ENCODE measurements around the gene ZAP70.

Gene ZAP70

GRCh38 chr2:97727296-97727695, 13.9 kb downstream of the ZAP70 start:
- H3K9ac ChIP-seq (ENCODE audit: low read depth, low read length): no peak overlapping the region
- no peak overlapping the region for H3K4me3 ChIP-seq (ENCODE audit: low read length)
- no peak overlapping the region for H3K27ac ChIP-seq (ENCODE audit: low read depth, low read length)
- H3K27me3 ChIP-seq (ENCODE audit: insufficient read depth, low read length): no peaks in the 10 kb centered on the region
- H3K9me3 ChIP-seq (ENCODE audit: insufficient read depth, low read depth, low read length): peaks cover 6% of the 10 kb centered on the region; the same call in 1 of the 2 replicates
- 92% methylated on average over 7 of the region's 7 CpGs for WGBS
- no peaks in the 10 kb centered on the region for H3K36me3 ChIP-seq (ENCODE audit: insufficient read depth, low read length)
- H3K4me1 ChIP-seq (ENCODE audit: insufficient read depth, low read length): no peaks in the 10 kb centered on the region

- H3K27ac ChIP-seq (ENCODE audit: low read depth, low read length): no peak overlapping the region
Observed at GRCh38 chr2:97728091-97728731, 14.8 kb downstream of the ZAP70 start.

GRCh38 chr2:97730245-97730644, 16.9 kb downstream of the ZAP70 start:
- Histone ChIP-seq H3K36me3 (ENCODE audit: insufficient read depth, low read length) (no peaks in the 10 kb centered on the region), H3K9ac (ENCODE audit: low read depth, low read length) (no peak overlapping the region), H3K27ac (ENCODE audit: low read depth, low read length) (no peak overlapping the region), H3K4me3 (ENCODE audit: low read length) (no peak overlapping the region), H3K27me3 (ENCODE audit: insufficient read depth, low read length) (no peaks in the 10 kb centered on the region), H3K9me3 (ENCODE audit: insufficient read depth, low read depth, low read length) (peaks cover 6% of the 10 kb centered on the region; the same call in 1 of the 2 replicates), H3K4me1 (ENCODE audit: insufficient read depth, low read length) (no peaks in the 10 kb centered on the region)
- WGBS: no CpG with 5 or more reads among the region's 1 CpG

More at GRCh38 chr2:97728091-97728731, 14.8 kb downstream of the ZAP70 start:
- no peaks in the 10 kb centered on the region for H3K36me3 ChIP-seq (ENCODE audit: insufficient read depth, low read length)
- 93% methylated on average over 12 of the region's 12 CpGs for whole genome bisulfite sequencing
- no peak overlapping the region for H3K9ac ChIP-seq (ENCODE audit: low read depth, low read length)
- H3K4me1 ChIP-seq (ENCODE audit: insufficient read depth, low read length): no peaks in the 10 kb centered on the region
- peaks cover 6% of the 10 kb centered on the region; the same call in 1 of the 2 replicates for H3K9me3 ChIP-seq (ENCODE audit: insufficient read depth, low read depth, low read length)
- no peaks in the 10 kb centered on the region for H3K27me3 ChIP-seq (ENCODE audit: insufficient read depth, low read length)
- H3K4me3 ChIP-seq (ENCODE audit: low read length): no peak overlapping the region

GRCh38 chr2:97731274-97732020, 18.1 kb downstream of the ZAP70 start:
- Histone ChIP-seq H3K27ac (ENCODE audit: low read depth, low read length) (no peak overlapping the region), H3K4me3 (ENCODE audit: low read length) (no peak overlapping the region), H3K9me3 (ENCODE audit: insufficient read depth, low read depth, low read length) (peaks cover 6% of the 10 kb centered on the region; the same call in 1 of the 2 replicates), H3K4me1 (ENCODE audit: insufficient read depth, low read length) (no peaks in the 10 kb centered on the region), H3K9ac (ENCODE audit: low read depth, low read length) (no peak overlapping the region), H3K27me3 (ENCODE audit: insufficient read depth, low read length) (no peaks in the 10 kb centered on the region), H3K36me3 (ENCODE audit: insufficient read depth, low read length) (no peaks in the 10 kb centered on the region)
- WGBS: 95% methylated on average over 12 of the region's 12 CpGs

- WGBS: 94% methylated on average over 28 of the region's 28 CpGs
- no peak overlapping the region for H3K9ac ChIP-seq (ENCODE audit: low read depth, low read length)
Observed at GRCh38 chr2:97732436-97733340, 19.3 kb downstream of the ZAP70 start.

GRCh38 chr2:97733341-97734035, 20.1 kb downstream of the ZAP70 start:
- Histone ChIP-seq H3K9ac (ENCODE audit: low read depth, low read length) (no peak overlapping the region), H3K27me3 (ENCODE audit: insufficient read depth, low read length) (no peaks in the 10 kb centered on the region), H3K27ac (ENCODE audit: low read depth, low read length) (no peak overlapping the region), H3K36me3 (ENCODE audit: insufficient read depth, low read length) (no peaks in the 10 kb centered on the region), H3K9me3 (ENCODE audit: insufficient read depth, low read depth, low read length) (peaks cover 6% of the 10 kb centered on the region; the same call in 1 of the 2 replicates), H3K4me1 (ENCODE audit: insufficient read depth, low read length) (no peaks in the 10 kb centered on the region), H3K4me3 (ENCODE audit: low read length) (no peak overlapping the region)
- 95% methylated on average over 20 of the region's 20 CpGs for WGBS

More at GRCh38 chr2:97732436-97733340, 19.3 kb downstream of the ZAP70 start:
- Histone ChIP-seq H3K4me1 (ENCODE audit: insufficient read depth, low read length) (no peaks in the 10 kb centered on the region), H3K27ac (ENCODE audit: low read depth, low read length) (no peak overlapping the region), H3K4me3 (ENCODE audit: low read length) (no peak overlapping the region), H3K27me3 (ENCODE audit: insufficient read depth, low read length) (no peaks in the 10 kb centered on the region), H3K36me3 (ENCODE audit: insufficient read depth, low read length) (no peaks in the 10 kb centered on the region), H3K9me3 (ENCODE audit: insufficient read depth, low read depth, low read length) (peaks cover 6% of the 10 kb centered on the region; the same call in 1 of the 2 replicates)

- H3K4me1 ChIP-seq (ENCODE audit: insufficient read depth, low read length): no peaks in the 10 kb centered on the region
- no peaks in the 10 kb centered on the region for H3K36me3 ChIP-seq (ENCODE audit: insufficient read depth, low read length)
- H3K27ac ChIP-seq (ENCODE audit: low read depth, low read length): no peak overlapping the region
- H3K9ac ChIP-seq (ENCODE audit: low read depth, low read length): no peak overlapping the region
- peaks cover 6% of the 10 kb centered on the region; the same call in 1 of the 2 replicates for H3K9me3 ChIP-seq (ENCODE audit: insufficient read depth, low read depth, low read length)
- H3K4me3 ChIP-seq (ENCODE audit: low read length): no peak overlapping the region
- 93% methylated on average over 44 of the region's 44 CpGs for WGBS
- no peaks in the 10 kb centered on the region for H3K27me3 ChIP-seq (ENCODE audit: insufficient read depth, low read length)
Observed at GRCh38 chr2:97734061-97735051, 21.0 kb downstream of the ZAP70 start.

- Histone ChIP-seq H3K4me3 (ENCODE audit: low read length) (no peak overlapping the region), H3K9ac (ENCODE audit: low read depth, low read length) (no peak overlapping the region), H3K4me1 (ENCODE audit: insufficient read depth, low read length) (no peaks in the 10 kb centered on the region), H3K27me3 (ENCODE audit: insufficient read depth, low read length) (no peaks in the 10 kb centered on the region), H3K9me3 (ENCODE audit: insufficient read depth, low read depth, low read length) (peaks cover 4% of the 10 kb centered on the region; the same call in 1 of the 2 replicates), H3K27ac (ENCODE audit: low read depth, low read length) (no peak overlapping the region), H3K36me3 (ENCODE audit: insufficient read depth, low read length) (no peaks in the 10 kb centered on the region)
- WGBS: 94% methylated on average over 29 of the region's 29 CpGs
Observed at GRCh38 chr2:97735161-97735561, 21.8 kb downstream of the ZAP70 start.

GRCh38 chr2:97736185-97736584, 22.8 kb downstream of the ZAP70 start:
- no peaks in the 10 kb centered on the region for H3K4me1 ChIP-seq (ENCODE audit: insufficient read depth, low read length)
- H3K27me3 ChIP-seq (ENCODE audit: insufficient read depth, low read length): no peaks in the 10 kb centered on the region
- no peaks in the 10 kb centered on the region for H3K9me3 ChIP-seq (ENCODE audit: insufficient read depth, low read depth, low read length)
- H3K27ac ChIP-seq (ENCODE audit: low read depth, low read length): no peak overlapping the region
- 83% methylated on average over 4 of the region's 4 CpGs for WGBS
- no peak overlapping the region for H3K4me3 ChIP-seq (ENCODE audit: low read length)
- H3K9ac ChIP-seq (ENCODE audit: low read depth, low read length): no peak overlapping the region
- no peaks in the 10 kb centered on the region for H3K36me3 ChIP-seq (ENCODE audit: insufficient read depth, low read length)
